HepG2 (cell line): ENCODE results near the gene NCDN. TPM values are rescaled to one million over a fixed set of nuclear protein-coding genes. Genes with fewer than 3 reads are reported as not detected.

ENCODE experiments used
- ATAC-seq: fragments of 200-7000 bp; cut with Tn5 transposase; 3 replicates; pipeline ENCODE4 v1.9.1; 2020; ENCODE audit warnings: mild to moderate bottlenecking, moderate library complexity
- BruUV-seq: library from RNA; stranded (reverse); fragments of 400-500 nt; replicated peaks from 2 replicates; lab custom pipeline; 2021; lab: Mats Ljungman, UMichigan
- CTCF ChIA-PET: fragments of 300-600 bp; formaldehyde crosslinking; extraction: SDS; loops from one replicate; lab custom pipeline; 2021; ENCODE audit warnings: low total read pairs, inconsistent platforms, low intra/inter-chr PET ratio; lab: Yijun Ruan, JAX
- POLR2A ChIA-PET: fragments of 350-600 bp; sonication (Branson Sonifier 250); formaldehyde crosslinking; loops from one replicate; lab custom pipeline; 2020; ENCODE audit warnings: antibody characterized with exemption, inconsistent platforms; lab: Yijun Ruan, JAX
- DNase-seq: peaks from one replicate; pipeline ENCODE4 v3.0.0-alpha.2; 2015; ENCODE audit warnings: low spot score
- FAIRE-seq: peaks from 3 replicates; lab custom pipeline; 2011; peaks lifted over from hg19 to GRCh38; lab: Jason Lieb, UNC
- H2AFZ ChIP-seq: one replicate; pipeline ENCODE4 v1.6.1; 2011; ENCODE audit warnings: low read length, inconsistent platforms
- H3K27ac ChIP-seq: fragments of 300-600 bp; 3 replicates; pipeline ENCODE4 v1.8.0; 2011; ENCODE audit warnings: mixed run types, mild to moderate bottlenecking, mixed read lengths, low read length, inconsistent platforms; ENCODE audit not compliant: insufficient read depth; ENCODE audit errors: extremely low read length
- H3K27me3 ChIP-seq, 2 experiments: fragments of 200-600 bp in 1 of 2; 2 replicates in 1 of 2; 3 replicates in 1 of 2; pipeline versions ENCODE4 v1.6.0 to v1.8.0; 2011; ENCODE audit warnings: low read length in 2 of 2, mild to moderate bottlenecking in 2 of 2, moderate library complexity in 2 of 2, inconsistent platforms in 1 of 2; ENCODE audit not compliant: insufficient read depth in 2 of 2, control insufficient read depth in 1 of 2
- H3K36me3 ChIP-seq, 2 experiments: fragments of 200-600 bp in 1 of 2; replicated peaks in 1 of 2; 2 replicates in 1 of 2; 3 replicates in 1 of 2; pipeline versions ENCODE4 v1.5.1 to v1.8.0; 2011; ENCODE audit warnings: low read length in 2 of 2, inconsistent platforms in 1 of 2; ENCODE audit not compliant: insufficient read depth in 2 of 2, control insufficient read depth in 1 of 2
- H3K4me1 ChIP-seq: 2 replicates; pipeline ENCODE4 v1.5.1; 2012; ENCODE audit warnings: low read length, inconsistent platforms; ENCODE audit not compliant: insufficient read depth
- H3K4me2 ChIP-seq: 2 replicates; pipeline ENCODE4 v1.6.0; 2011; ENCODE audit warnings: low read depth, low read length, inconsistent platforms
- H3K4me3 ChIP-seq, 3 experiments: fragments of 200-600 bp in 1 of 3; sonication (generic), shearing (Covaris generic) in 1 of 3; replicated peaks in 1 of 3; 2 replicates each; pipeline ENCODE4 v1.5.1; 2011 to 2016; ENCODE audit warnings: low read length in 3 of 3, inconsistent platforms in 2 of 3, low read depth in 2 of 3, mild to moderate bottlenecking in 2 of 3, control low read depth in 1 of 3, mixed read lengths in 1 of 3; ENCODE audit not compliant: insufficient read depth in 1 of 3
- H3K79me2 ChIP-seq: one replicate; pipeline ENCODE4 v1.6.1; 2011; ENCODE audit warnings: low read length, inconsistent platforms; ENCODE audit not compliant: insufficient read depth
- H3K9ac ChIP-seq: 2 replicates; pipeline ENCODE4 v1.6.0; 2011; ENCODE audit warnings: mild to moderate bottlenecking, low read depth, low read length, inconsistent platforms; ENCODE audit not compliant: insufficient read depth
- H3K9me3 ChIP-seq: 2 replicates; pipeline ENCODE4 v1.5.1; 2012; ENCODE audit warnings: mild to moderate bottlenecking, low read length
- H4K20me1 ChIP-seq: 2 replicates; pipeline ENCODE4 v1.6.0; 2011; ENCODE audit warnings: inconsistent platforms, mild to moderate bottlenecking, low read length, moderate library complexity; ENCODE audit not compliant: insufficient read depth
- GABPB1 ChIP-seq: IDR thresholded peaks from 2 replicates; pipeline ENCODE4 v1.6.1; 2016; ENCODE audit warnings: mild to moderate bottlenecking, missing genetic modification reagents, moderate library complexity, missing compliant biosample characterization
- HIVEP1 ChIP-seq: sonication (generic); formaldehyde crosslinking; IDR thresholded peaks from 2 replicates; pipeline ENCODE4 v1.4.0; 2020; ENCODE audit warnings: mild to moderate bottlenecking, missing genetic modification reagents
- LCORL ChIP-seq, 2 experiments: fragments of 450-650 bp in 1 of 2; sonication (generic) in 1 of 2; formaldehyde crosslinking in 1 of 2; IDR thresholded peaks; 2 replicates each; pipeline versions ENCODE4 v1.5.0 to v1.6.1; 2017 to 2020; ENCODE audit warnings: antibody characterized with exemption in 1 of 2, missing genetic modification reagents in 1 of 2
- REST ChIP-seq, 2 experiments: IDR thresholded peaks; 2 replicates each; pipeline ENCODE4 v1.6.1; 2011 to 2012; ENCODE audit warnings: low read length in 2 of 2, borderline replicate concordance in 1 of 2, low read depth in 1 of 2, mild to moderate bottlenecking in 1 of 2, moderate library complexity in 1 of 2
- REXO4 ChIP-seq: sonication (generic); formaldehyde crosslinking; IDR thresholded peaks from 2 replicates; pipeline ENCODE4 v1.8.0; 2022; ENCODE audit warnings: missing genetic modification reagents, mild to moderate bottlenecking, borderline replicate concordance
- ZNF841 ChIP-seq: sonication (generic); formaldehyde crosslinking; IDR thresholded peaks from 2 replicates; pipeline ENCODE4 v1.8.1; 2023; ENCODE audit warnings: missing genetic modification reagents, borderline replicate concordance
- WGBS: methylation state at CpG from one replicate; pipeline ENCODE4 v1.1.6; 2017; ENCODE audit warnings: low lambda C conversion rate; 5-methylcytosine and 5-hydroxymethylcytosine counted together
- in situ Hi-C: cut with HindIII; loops from 2 replicates; pipeline ENCODE4 v1.10.0; 2017; ENCODE audit warnings: low pct_unique_long_range_greater_than_20kb; ENCODE audit not compliant: extremely low pct_ligation_motif_present
- intact Hi-C: fragments of 100-400 bp; cut with micrococcal nuclease; formaldehyde crosslinking; loops from one replicate; pipeline ENCODE4 v1.10.0; 2022; ENCODE audit not compliant: unreplicated experiment
- polyA plus RNA-seq, 8 experiments: library from polyadenylated mRNA; depleted of rRNA in 3 of 8; stranded (reverse) in 7 of 8; unstranded in 1 of 8; fragments of >200 nt; fragmentation: Illumina TruSeq in 4 of 8; extraction: Trizol in 4 of 8; gene quantifications; 2 replicates each; pipeline versions ENCODE4 v1.2.1 to v1.2.3, GENCODE V29; 2011 to 2016; ENCODE audit warnings: low read depth in 4 of 8, missing spikeins in 1 of 8, mixed read lengths in 1 of 8; ENCODE audit not compliant: insufficient read depth in 1 of 8
- total RNA-seq, 5 experiments: library from RNA; depleted of rRNA; stranded (reverse); fragments of >200 nt; fragmentation: Illumina TruSeq; extraction: Trizol; gene quantifications; 2 replicates each; pipeline ENCODE4 v1.2.3, GENCODE V29; 2016; ENCODE audit warnings: low read depth in 1 of 5

Gene NCDN
- total and polyA plus RNA-seq, 2 of the 13 experiments (the other 11 are each of a cell fraction or from before 2014, with no cell fraction given) = 6.6 to 9.3 TPM

- Histone ChIP-seq H2AFZ (no peak overlapping the region), H3K27ac (no peak overlapping the region), H4K20me1 (0 out of 2 replicates have a peak, but pooled peaks cover 2% of the 10 kb centered on the region), H3K36me3 (peaks cover 28 to 83% of the 10 kb centered on the region in 2 experiments), H3K9ac (no peak overlapping the region), H3K9me3 (no peaks in the 10 kb centered on the region), H3K79me2 (peaks cover 9% of the 10 kb centered on the region), H3K4me1 (no peaks in the 10 kb centered on the region), H3K4me3 (no peak overlapping the region), H3K27me3 (no peaks in the 10 kb centered on the region), H3K4me2 (no peak overlapping the region)
- POLR2A ChIA-PET = no interaction called here
- ATAC-seq (no peak), FAIRE-seq (no peak), DNase-seq (no peak)
- CTCF ChIA-PET = no interaction called here
- WGBS = 97% methylated on average over 4 of the region's 4 CpGs
- BruUV-seq = no TSS peak
- intact Hi-C loops = no loop called here
- TF ChIP-seq HIVEP1 (CRISPR knock-in tag) (no peak), LCORL (IDR thresholded peaks at IDR 0.05) (no peak), LCORL (CRISPR knock-in tag; IDR thresholded peaks at IDR 0.05) (no peak), ZNF841 (no peak), REST (IDR thresholded peaks at IDR 0.05; ENCODE audit: borderline replicate concordance in 1 of 2, low read depth in 1 of 2, low read length in 2 of 2) (no peak), GABPB1 (CRISPR knock-in tag) (no peak), REXO4 (no peak)
- in situ Hi-C loops = no loop called here
Measured at GRCh38 chr1:35605867-35606182, 48.2 kb downstream of the NCDN start.
